Smooth muscle cell (in vitro differentiated cells): ENCODE measurements around the gene CHN1. TPM values are rescaled to one million over a fixed set of nuclear protein-coding genes. Genes with fewer than 3 reads are reported as not detected.

Experiments used
- DNase-seq: peaks from one replicate; lab custom pipeline; 2025; ENCODE audit not compliant: unreplicated experiment; lab: John Stamatoyannopoulos, UW
- H2AFZ ChIP-seq: fragments of 200-600 bp; sonication (generic); 2 replicates; pipeline ENCODE4 v1.6.0; 2016; ENCODE audit warnings: antibody characterized with exemption, low read depth, mild to moderate bottlenecking
- H3F3A ChIP-seq: fragments of 200-600 bp; sonication (generic); 2 replicates; pipeline ENCODE4 v1.6.0; 2017; ENCODE audit warnings: antibody characterized with exemption, low read depth
- H3K27ac ChIP-seq: fragments of 200-600 bp; sonication (generic); 2 replicates; pipeline ENCODE4 v1.5.1; 2016; ENCODE audit warnings: low read depth, mild to moderate bottlenecking
- H3K27me3 ChIP-seq: fragments of 200-600 bp; sonication (generic); 2 replicates; pipeline ENCODE4 v1.6.1; 2016; ENCODE audit warnings: low read depth, mild to moderate bottlenecking
- H3K36me3 ChIP-seq: fragments of 200-600 bp; sonication (generic); 2 replicates; pipeline ENCODE4 v1.5.1; 2016; ENCODE audit warnings: low read depth
- H3K4me1 ChIP-seq: fragments of 200-600 bp; sonication (generic); 2 replicates; pipeline ENCODE4 v1.5.1; 2016; ENCODE audit warnings: low read depth
- H3K4me2 ChIP-seq: fragments of 200-600 bp; sonication (generic); 2 replicates; pipeline ENCODE4 v1.6.0; 2016; ENCODE audit warnings: mild to moderate bottlenecking
- H3K4me3 ChIP-seq: fragments of 200-600 bp; sonication (generic); 2 replicates; pipeline ENCODE4 v1.5.1; 2016; ENCODE audit warnings: mild to moderate bottlenecking
- H3K79me2 ChIP-seq: fragments of 200-600 bp; sonication (generic); 2 replicates; pipeline ENCODE4 v1.6.0; 2016; ENCODE audit warnings: low read depth, mild to moderate bottlenecking
- H3K9ac ChIP-seq: fragments of 200-600 bp; sonication (generic); 2 replicates; pipeline ENCODE4 v1.6.0; 2016; ENCODE audit warnings: low read depth
- H3K9me3 ChIP-seq: fragments of 200-600 bp; sonication (generic); replicated peaks from 2 replicates; pipeline ENCODE4 v1.5.1; 2016; ENCODE audit warnings: low read depth
- H4K20me1 ChIP-seq: fragments of 200-600 bp; sonication (generic); 2 replicates; pipeline ENCODE4 v1.6.0; 2016; ENCODE audit warnings: low read depth
- CTCF ChIP-seq: fragments of 200-600 bp; sonication (generic); IDR thresholded peaks from 2 replicates; pipeline ENCODE4 v1.5.1; 2017; ENCODE audit warnings: borderline replicate concordance, mild to moderate bottlenecking, antibody characterized with exemption; ENCODE audit not compliant: insufficient read depth, poor library complexity, severe bottlenecking
- WGBS: methylation state at CpG from one replicate; pipeline ENCODE4 v1.1.7; 2016; ENCODE audit warnings: low lambda C conversion rate; 5-methylcytosine and 5-hydroxymethylcytosine counted together
- polyA plus RNA-seq: library from polyadenylated mRNA; unstranded; fragments of >200 nt; fragmentation: Nextera tagmentation; extraction: Ambion mirVana; gene quantifications from 2 replicates; pipeline ENCODE4 v1.2.1, GENCODE V29; 2016
- total RNA-seq: library from RNA; depleted of rRNA; stranded (reverse); fragments of >200 nt; gene quantifications from 2 replicates; pipeline ENCODE4 v1.2.3, GENCODE V29; 2014

The CHN1 gene
- total and polyA plus RNA-seq, 2 experiments from 2014 or later = 33.5 to 44.8 TPM

GRCh38 chr2:174821628-174822027 lies 183.6 kb downstream of the CHN1 start:
- H4K20me1 ChIP-seq = no peaks in the 10 kb centered on the region
- no peaks in the 10 kb centered on the region for H3F3A ChIP-seq
- peaks cover 8% of the 10 kb centered on the region for H3K79me2 ChIP-seq
- no peak overlapping the region for H3K27ac ChIP-seq
- H3K36me3 ChIP-seq = no peaks in the 10 kb centered on the region
- no peak overlapping the region for H3K4me2 ChIP-seq
- H3K9me3 ChIP-seq = no peaks in the 10 kb centered on the region
- 82% methylated on average over 4 of the region's 4 CpGs for WGBS
- H3K9ac ChIP-seq = no peak overlapping the region
- no peak for TF ChIP-seq CTCF
- H3K4me3 ChIP-seq = no peak overlapping the region
- no peak overlapping the region for H2AFZ ChIP-seq
- no peak for DNase-seq
- H3K4me1 ChIP-seq = peaks cover 12% of the 10 kb centered on the region
- no peaks in the 10 kb centered on the region for H3K27me3 ChIP-seq

- no peaks in the 10 kb centered on the region for H3K36me3 ChIP-seq
- peaks cover 5% of the 10 kb centered on the region for H3K79me2 ChIP-seq
- H3K27ac ChIP-seq = no peak overlapping the region
- no peak for TF ChIP-seq CTCF
- 93% methylated on average over 6 of the region's 6 CpGs for WGBS
- H3K9me3 ChIP-seq = no peaks in the 10 kb centered on the region
- no peaks in the 10 kb centered on the region for H3F3A ChIP-seq
- H3K4me3 ChIP-seq = no peak overlapping the region
- H3K9ac ChIP-seq = no peak overlapping the region
- H3K4me1 ChIP-seq = no peaks in the 10 kb centered on the region
- no peak overlapping the region for H3K4me2 ChIP-seq
- no peak overlapping the region for H2AFZ ChIP-seq
- no peaks in the 10 kb centered on the region for H3K27me3 ChIP-seq
- DNase-seq = no peak
- no peaks in the 10 kb centered on the region for H4K20me1 ChIP-seq
Observed at GRCh38 chr2:174820361-174820760, 184.8 kb downstream of the CHN1 start.

- H3F3A ChIP-seq = no peaks in the 10 kb centered on the region
- H3K36me3 ChIP-seq = no peaks in the 10 kb centered on the region
- no peak overlapping the region for H3K4me3 ChIP-seq
- no peak for TF ChIP-seq CTCF
- H4K20me1 ChIP-seq = no peaks in the 10 kb centered on the region
- H3K4me2 ChIP-seq = no peak overlapping the region
- no peaks in the 10 kb centered on the region for H3K4me1 ChIP-seq
- WGBS = 46% methylated on average over 2 of the region's 2 CpGs
- H3K9me3 ChIP-seq = no peaks in the 10 kb centered on the region
- H2AFZ ChIP-seq = no peak overlapping the region
- H3K79me2 ChIP-seq = no peaks in the 10 kb centered on the region
- H3K9ac ChIP-seq = no peak overlapping the region
- no peaks in the 10 kb centered on the region for H3K27me3 ChIP-seq
- H3K27ac ChIP-seq = no peak overlapping the region
- no peak for DNase-seq
Observed at GRCh38 chr2:174815526-174815925, 189.7 kb downstream of the CHN1 start.

GRCh38 chr2:174812037-174812436 lies 193.1 kb downstream of the CHN1 start:
- TF ChIP-seq CTCF = no peak

More at GRCh38 chr2:174812037-174812436, 193.1 kb downstream of the CHN1 start:
- Histone ChIP-seq H3F3A (peaks cover 6% of the 10 kb centered on the region), H3K4me1 (peaks cover 1% of the 10 kb centered on the region), H3K27ac (no peak overlapping the region), H3K9me3 (no peaks in the 10 kb centered on the region), H3K4me2 (no peak overlapping the region), H3K79me2 (no peaks in the 10 kb centered on the region), H4K20me1 (no peaks in the 10 kb centered on the region), H3K36me3 (no peaks in the 10 kb centered on the region), H3K4me3 (no peak overlapping the region), H3K27me3 (no peaks in the 10 kb centered on the region), H2AFZ (no peak overlapping the region), H3K9ac (no peak overlapping the region)
- no peak for DNase-seq
- WGBS = 96% methylated on average over 7 of the region's 7 CpGs
